HL-60/S4 treated with retinoic acid at 250 ng/mL for 4 days and 3 days (cell line): Measurements from ENCODE around the gene ABCB10.
"Not testable (repeated sequence)": the region's sequence is repeated elsewhere in the genome, so short reads cannot be mapped to it uniquely, and the experiment has no call there.

Experiments
- in situ Hi-C: fragments of 300-500 bp; cut with MboI; formaldehyde crosslinking; loops from 2 replicates; pipeline ENCODE4 v1.7.0; 2022; ENCODE audit warnings: low sequenced_read_pairs

The ABCB10 gene

DNA sequence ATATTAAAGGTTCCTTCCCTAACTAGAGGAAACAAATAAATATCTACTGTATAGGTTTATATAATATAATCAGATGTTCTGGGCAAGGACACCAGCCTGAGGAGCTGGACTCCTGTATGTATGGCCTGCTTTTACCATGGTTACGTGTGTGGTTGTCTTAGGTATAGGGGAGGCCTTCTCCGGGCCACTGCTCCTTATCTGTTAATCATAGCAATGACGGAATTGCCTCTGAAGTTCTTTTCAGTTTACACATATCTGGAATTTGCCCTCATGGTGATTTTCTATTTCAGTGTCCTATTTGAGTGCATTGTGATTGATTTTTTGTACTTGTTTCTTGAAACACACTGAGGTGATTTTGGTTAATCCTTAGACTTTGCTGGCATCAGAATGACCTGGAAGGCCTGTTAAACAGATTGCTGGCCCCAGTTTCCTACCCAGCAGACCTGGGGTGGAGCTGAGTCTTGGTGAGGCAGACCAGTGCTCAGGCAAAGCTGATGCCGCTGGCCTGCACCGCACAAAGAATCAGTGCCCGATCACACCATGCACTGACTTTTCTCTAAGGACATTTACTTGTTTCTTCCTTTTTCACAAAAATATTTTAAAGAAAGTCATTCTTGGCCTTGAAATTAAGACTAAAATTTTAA is 18.5 kb downstream of the ABCB10 start:
- in situ Hi-C loops: no loop called here

DNA sequence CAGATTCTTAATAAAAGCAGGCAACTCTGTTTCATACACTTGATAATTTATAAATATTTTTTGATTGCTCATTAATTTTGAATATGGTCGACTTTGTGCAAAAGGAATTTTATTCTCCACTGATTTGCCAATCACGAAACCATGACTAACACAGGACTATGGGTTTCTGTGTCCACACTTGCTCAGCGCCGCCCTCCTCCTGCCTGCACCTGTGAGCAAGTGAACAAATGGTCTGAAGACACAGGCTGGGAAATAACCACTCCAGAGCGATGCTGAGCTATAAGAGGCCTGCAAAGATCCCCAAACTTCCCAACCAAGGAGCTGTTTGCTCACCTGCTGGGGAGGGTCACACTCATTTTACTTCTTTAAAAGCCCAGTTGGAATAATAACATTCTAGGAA is 19.6 kb downstream of the ABCB10 start:
- in situ Hi-C loops: no loop called here

DNA sequence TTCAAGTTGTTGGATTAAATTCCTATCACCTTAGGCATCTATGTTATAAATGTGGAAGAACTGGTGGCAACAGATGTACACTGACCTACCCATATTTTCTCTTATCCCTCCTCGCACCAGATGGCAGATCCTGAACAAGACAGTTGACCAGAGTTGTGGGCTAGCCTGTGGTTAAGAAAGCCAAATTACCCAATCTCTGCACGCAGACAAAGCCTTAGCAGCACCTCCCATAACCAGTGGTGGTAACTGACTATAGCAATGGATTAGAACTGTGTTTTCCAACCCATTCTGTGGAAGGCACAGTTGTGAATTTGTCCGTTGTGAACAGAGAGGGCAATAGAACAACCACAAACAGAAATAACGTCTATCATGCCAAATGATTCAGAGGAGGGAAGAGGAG is 20.6 kb downstream of the ABCB10 start:
- in situ Hi-C loops: no loop called here

DNA sequence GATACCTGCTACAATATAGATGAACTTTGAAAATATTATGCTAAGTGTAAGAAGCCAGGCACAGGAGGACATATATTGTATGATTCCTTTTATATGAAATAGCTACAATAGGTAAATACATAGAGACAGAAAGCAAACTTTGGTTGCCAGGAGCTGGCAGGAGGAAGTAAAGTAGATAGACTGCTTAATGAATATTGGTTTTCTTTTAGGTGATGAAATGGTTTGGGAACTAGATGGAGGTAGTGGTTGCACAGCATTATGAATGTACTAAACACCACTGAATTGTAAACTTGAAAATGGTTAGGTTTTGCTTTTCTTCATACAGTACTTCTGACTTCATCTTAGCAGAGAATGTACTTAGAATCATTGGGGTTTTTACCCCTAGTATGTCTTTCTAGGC is 21.5 kb downstream of the ABCB10 start:
- in situ Hi-C loops: no loop called here

DNA sequence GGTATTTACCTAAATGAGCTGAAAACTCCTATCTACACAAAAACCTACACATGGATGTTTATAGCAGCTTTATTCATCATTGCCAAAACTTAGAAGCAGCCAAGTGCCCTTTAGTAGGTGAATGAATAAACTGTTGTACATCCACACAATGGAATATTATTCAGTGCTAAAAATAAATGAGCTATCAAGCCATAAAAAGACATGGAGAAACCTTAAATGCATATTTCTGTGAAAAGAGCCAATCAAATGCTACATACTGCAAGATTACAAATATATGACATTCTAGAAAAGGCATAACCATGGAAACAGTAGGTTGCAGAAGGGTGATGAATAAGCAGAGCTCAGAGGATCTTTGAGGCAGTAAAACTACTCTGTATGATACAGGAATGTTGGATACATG is 23.3 kb downstream of the ABCB10 start:
- in situ Hi-C loops: no loop called here

DNA sequence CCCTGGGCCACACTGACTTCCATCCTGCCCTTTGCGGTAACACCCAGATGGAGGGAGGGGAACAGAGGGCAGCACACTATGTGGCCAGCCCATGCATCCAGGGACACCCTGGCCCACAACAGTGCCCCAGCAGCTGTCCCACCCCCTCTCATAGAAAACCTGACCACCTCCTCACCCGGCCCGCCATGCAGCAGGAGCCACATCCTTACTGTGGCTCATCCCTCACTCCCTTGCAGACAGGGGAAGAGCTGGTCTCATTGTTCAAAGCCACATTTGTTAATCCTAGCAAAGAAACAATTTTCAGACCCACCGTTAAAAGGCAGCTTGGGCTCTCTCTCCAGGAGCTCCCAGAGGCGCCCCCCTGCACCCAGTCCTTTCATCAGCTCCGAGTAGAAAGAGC is 27.2 kb downstream of the ABCB10 start:
- in situ Hi-C loops: no loop called here

DNA sequence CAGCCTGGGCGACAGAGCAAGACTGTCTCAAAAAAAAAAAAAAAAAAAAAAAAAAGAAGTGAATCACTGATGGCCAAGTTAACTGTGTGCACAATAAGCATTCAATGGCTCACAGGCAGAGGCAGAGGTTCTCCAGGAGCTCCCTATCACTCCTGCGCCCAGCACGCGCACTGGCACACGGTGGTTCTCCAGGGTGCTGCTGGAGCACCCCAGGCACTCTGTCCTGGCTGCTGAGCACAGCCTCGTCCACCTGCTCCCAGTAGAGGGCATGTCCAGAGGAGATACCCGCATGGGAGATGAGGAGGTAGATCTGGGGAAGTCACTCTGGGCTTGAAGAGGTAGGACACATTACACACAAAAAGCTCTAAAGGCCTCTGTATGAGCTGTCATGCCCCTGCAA is 28.9 kb downstream of the ABCB10 start:
- in situ Hi-C loops: no loop called here

DNA sequence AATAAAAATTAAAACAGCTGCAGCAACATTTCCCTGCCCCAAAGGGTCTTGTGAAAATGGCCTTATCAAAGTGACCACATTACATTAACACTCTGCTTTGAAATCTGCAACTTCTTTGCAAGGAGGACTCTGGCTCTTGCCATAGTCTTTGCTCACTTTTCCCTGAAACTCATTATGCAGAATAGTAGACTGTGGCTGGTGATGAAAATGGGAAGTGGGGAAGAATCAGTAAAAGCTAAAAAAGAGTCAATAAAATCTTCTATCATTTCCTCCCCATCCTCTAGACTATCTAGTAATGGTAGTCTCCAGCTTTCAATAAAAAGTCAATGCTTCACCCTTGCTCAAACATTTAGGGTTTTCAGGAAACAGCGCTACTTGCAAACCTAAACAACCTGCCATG is 31.8 kb downstream of the ABCB10 start:
- in situ Hi-C loops: no loop called here

DNA sequence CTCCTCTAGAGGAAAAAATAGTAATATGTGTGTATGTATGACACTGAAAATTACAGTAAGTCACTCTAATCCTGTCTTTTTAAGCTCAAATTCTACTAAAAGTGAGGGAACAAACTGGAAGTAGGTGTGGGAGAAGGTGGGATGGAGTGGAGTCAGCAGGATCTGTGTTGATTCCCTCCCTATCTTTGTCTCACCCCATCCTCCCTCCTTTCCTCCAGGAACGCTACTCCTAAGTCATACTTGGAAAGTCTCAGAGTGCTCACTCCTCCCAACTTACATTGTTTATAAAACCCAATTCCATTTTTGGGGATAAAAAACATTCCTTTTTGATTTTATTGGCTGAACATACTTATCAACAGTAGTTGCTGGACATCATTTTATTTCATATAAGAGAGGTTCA is 35.5 kb downstream of the ABCB10 start:
- in situ Hi-C loops: no loop called here

DNA sequence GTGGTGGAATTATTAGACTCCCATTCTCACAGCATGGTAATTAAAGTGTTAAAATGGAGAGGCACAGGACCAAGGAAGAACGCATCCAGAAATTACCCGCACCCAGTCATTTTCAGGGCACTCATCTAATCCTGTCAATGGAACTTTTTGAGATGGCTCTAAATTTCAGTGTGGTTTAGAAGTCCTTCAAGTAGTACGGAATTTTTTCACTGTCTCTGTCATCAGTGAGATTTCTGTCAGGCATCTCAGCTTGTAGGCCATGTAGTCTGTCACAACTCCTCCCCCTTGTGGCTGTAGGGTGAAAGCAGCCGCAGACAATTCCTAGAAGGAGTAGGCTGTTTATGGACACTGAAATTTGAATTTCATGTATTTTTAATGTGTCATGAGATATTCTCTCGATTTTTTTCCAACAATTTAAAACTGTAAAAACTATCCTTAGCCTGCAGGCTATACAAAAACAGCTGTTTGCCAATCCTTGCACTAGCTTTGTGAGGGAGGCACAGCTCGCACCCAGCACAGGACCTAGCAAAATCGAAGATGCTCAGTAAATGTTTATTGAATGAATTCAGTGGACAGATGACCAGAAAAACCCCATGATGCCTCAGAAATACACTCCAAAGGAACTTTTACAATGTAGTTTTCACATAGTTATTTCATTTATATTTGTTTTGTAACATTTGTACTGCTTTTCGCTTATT is 43.8 kb downstream of the ABCB10 start:
- in situ Hi-C loops: no loop called here

DNA sequence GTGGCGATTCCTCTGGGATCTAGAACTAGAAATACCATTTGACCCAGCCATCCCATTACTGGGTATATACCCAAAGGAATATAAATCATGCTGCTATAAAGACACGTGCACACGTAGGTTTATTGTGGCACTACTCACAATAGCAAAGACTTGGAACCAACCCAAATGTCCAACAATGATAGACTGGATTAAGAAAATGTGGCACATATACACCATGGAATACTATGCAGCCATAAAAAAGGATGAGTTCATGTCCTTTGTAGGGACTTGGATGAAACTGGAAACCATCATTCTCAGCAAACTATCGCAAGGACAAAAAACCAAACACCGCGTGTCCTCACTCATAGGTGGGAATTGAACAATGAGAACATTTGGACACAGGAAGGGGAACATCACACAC is 46.9 kb downstream of the ABCB10 start:
- in situ Hi-C loops: not testable (repeated sequence)

DNA sequence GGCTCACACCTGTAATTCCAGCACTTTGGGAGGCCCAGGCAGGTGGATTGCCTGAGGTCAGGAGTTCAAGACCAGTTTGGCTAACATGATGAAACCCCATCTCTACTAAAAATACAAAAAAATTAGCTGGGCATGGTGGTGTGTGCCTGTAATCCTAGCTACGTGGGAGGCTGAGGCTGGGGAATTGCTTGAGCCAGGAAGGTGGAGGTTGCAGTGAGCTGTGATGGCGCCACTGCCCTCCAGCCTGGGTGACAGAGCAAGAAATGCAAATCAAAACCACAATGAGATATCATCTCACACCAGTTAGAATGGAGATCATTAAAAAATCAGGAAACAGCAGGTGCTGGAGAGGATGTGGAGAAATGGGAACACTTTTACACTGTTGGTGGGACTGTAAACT is 47.3 kb downstream of the ABCB10 start:
- in situ Hi-C loops: not testable (repeated sequence)

DNA sequence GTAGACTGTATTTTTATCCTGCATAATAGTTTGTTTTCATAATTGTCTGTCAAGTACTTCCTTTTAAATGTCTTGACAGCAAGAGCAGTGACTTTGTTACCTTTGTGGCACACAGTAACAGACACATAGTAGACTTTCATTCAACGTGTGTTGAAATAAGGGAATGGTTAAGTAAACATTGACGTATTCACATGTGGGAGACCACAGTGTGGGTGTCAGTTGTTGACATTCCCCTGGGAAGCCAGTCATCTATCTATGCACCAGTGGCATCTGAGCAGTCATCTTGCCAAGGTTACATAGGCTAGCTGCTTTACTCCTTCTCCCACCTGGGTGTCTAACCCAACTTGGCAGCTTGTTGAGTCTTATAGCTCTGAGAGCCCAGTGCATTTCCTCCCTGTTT is 48.9 kb downstream of the ABCB10 start:
- in situ Hi-C loops: no loop called here

DNA sequence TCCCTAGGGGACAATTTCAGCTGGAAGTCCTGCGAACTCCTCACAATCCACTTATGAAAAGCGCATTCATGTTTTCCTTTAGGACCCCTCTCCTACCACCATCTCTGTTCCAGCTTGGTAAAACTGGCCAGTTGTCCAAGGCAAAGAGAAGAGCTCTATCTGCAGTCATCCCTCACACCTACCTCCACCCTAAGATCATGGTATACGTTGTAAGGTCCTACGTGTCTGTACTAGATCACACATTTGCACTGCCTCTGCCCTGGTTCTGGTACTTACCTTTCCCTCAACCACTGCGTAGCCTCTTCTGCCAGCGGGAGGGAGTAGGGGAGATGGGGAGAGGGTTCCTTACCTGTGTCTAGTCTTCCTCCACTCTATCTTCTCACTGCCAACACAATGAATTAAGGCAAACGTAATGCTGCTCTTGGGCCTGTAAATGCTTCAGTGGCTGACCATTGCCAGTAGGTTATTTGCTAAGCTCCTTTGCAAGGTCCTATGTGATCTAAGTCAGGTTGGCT is 49.6 kb downstream of the ABCB10 start:
- in situ Hi-C loops: no loop called here

DNA sequence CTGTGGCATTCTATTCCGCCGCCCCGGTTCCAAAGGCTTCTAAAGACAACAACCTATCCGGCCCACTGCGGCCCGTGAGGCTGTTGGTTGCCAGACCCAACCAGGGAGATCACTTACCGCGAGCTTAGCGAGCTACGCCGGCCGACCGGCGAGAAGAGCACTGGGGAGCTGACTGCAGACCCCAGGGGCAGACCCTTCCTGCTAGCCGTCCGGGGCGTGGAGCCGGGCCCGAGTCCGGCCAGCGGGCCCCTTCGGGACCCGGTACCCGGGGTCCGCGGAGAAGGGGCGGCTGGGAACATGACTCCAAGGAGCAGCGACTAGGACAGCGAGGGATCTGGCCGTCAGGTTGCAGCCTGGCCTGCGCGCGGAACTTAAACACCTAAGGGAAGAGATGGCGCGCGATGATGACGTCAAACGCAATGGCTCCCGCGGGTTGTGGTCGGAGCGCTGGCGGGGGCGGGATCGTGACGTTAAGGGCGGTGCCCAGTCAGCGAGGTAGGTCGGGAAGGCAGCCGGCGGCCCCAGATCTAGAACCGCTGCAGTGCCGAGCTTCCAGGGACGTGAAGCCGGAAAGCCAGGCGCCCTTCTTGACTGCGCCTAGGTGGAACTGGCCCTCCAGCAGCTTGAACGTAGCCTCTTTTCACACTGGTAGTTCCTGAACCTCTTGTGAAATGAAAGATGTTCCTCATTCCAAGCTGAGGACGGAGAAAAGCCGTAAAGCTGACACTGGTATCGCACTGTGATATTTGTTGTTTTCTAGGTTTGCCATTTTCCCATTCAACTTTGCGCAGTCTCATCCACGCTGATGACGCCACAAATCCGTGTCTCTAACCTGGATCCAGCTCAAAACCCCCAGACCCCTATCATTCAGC is 50.3 kb downstream of the ABCB10 start, which contains the start of gene NUP133:
Gene NUP133 (minus strand): TSS at position 391 of the 872 bp plus-strand sequence. CDS start 92 bp downstream, at position 299.
- in situ Hi-C loops: no loop called here

DNA sequence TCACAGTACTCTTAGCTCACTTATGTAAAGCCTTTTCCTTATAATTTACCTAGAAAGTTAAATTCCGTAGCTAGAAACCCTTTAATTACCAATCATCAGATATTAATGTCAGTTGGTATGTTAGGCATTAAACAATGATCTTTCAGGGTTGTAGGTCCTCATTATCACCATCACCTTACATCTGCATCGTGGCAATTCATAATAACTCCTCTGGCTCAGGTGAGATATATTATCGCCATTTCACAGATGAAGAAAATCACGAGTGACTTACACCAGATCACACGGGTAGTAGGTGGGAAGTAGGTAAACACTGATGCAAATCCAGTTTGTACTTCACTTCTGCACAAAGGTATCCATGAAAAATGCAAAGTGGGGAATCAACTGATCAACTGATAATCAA is 51.0 kb downstream of the ABCB10 start:
- in situ Hi-C loops: no loop called here

DNA sequence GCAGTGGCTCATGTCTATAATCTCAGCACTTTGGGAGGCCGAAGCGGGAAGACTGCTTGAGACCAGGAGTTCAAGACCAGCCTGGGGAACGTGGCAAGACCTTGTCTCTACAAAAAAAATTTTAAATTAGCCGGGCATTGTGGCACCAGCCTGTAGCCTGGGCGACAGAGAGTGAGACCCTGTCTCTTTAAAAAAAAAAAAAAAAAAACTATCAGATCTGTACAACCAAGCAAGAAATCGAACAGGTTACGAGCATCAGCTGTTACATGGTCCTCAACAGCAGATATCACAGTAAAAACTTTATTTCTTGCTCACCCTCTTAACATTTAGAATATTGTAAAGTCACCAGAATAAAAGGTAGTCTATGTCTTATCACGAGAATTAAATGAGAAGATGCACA is 51.9 kb downstream of the ABCB10 start:
- in situ Hi-C loops: no loop called here

DNA sequence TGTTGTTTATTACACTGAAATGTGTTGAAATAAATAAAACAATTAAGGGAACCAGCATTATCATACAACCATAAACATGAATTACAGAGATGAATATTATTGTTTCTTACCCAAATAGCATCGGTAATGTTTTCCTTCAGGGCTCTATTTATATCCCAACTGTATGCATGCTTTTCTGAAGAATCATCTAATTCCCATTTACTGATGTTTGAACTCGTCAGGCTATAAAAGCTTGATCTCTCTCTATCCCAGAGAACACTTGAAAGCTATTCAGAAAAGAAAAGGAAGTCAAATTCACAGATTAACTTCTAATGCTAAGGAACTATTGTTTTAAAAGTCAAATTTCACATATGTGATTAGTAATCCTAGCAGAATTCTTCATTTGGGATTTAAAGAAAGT is 62.7 kb downstream of the ABCB10 start:
- in situ Hi-C loops: no loop called here

DNA sequence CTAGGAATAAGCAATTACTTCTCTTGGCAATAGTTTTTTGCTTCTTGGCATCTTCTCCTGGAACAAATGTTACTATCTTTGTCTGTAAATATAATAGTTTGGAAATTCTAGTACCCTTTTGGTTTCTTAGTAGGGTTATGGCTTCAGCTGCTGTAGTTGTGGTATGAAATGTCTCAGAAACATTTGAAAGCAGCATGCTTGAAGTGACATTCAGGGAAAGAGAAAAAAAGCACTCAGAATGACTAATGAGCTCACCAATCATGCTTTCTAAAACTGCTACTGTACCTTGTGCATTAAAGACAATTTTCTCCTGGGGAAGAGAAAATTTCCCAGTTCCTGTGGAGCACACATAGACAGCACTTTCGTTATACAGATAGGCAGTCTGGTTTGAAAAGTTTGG is 71.3 kb downstream of the ABCB10 start:
- in situ Hi-C loops: loop anchor here (10.0 kb wide), 1 partner anchor 222 kb away; no protein-coding TSS in a partner anchor

DNA sequence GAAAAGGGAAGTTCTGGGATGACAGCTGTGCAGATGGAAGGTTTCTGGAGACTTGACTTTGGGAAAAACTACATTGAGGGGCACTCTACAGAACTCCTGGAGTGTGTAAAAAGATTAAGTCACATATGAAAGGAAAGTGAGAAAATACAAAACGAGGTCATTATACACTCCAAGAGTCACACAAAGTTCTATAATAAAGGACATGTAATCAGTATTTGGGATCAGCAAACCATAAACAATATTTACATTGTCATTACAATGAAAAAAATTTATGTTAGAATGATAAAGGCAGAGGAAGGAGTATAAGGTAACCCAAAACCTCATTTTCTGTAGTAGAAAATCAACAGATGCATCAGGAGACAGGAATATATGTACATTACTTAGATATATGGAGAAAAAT is 73.2 kb downstream of the ABCB10 start:
- in situ Hi-C loops: loop anchor here (10.0 kb wide), 1 partner anchor 221 kb away; no protein-coding TSS in a partner anchor

DNA sequence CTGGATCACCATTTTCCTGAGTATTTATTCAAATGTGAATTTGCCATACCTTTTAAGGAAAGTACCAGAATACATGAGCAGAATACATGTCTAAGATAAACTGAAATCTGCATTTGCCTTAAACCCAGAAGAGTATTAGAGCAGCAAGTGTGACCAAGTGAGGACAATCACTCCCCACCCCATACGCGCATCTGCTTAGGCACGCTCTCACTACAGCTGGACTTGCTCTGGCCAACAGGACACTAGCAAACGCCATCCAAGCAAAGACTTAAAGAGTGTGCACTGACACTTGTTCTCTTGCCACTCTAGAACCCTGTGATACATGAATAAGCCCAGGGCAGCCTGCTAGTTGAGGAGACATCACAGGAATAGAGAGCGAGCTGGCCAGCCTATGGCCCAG is 76.0 kb downstream of the ABCB10 start:
- in situ Hi-C loops: loop anchor here (10.0 kb wide), 1 partner anchor 218 kb away; no protein-coding TSS in a partner anchor
